HG02970 (cell line): ENCODE data around the gene PRPF31.
A peak's percentile ranks its signal among the peaks of the same experiment; 100 is the strongest.
"Not testable (repeated sequence)": the region's sequence is repeated elsewhere in the genome, so short reads cannot be mapped to it uniquely, and the experiment has no call there.

Experiments used
- ATAC-seq: cut with Tn5 transposase; IDR thresholded peaks from one replicate; pipeline ENCODE4 v1.9.1; 2021; ENCODE audit warnings: mild to moderate bottlenecking, moderate library complexity, moderate number of reproducible peaks; ENCODE audit not compliant: unreplicated experiment, low FRiP score

The PRPF31 gene, protein sequence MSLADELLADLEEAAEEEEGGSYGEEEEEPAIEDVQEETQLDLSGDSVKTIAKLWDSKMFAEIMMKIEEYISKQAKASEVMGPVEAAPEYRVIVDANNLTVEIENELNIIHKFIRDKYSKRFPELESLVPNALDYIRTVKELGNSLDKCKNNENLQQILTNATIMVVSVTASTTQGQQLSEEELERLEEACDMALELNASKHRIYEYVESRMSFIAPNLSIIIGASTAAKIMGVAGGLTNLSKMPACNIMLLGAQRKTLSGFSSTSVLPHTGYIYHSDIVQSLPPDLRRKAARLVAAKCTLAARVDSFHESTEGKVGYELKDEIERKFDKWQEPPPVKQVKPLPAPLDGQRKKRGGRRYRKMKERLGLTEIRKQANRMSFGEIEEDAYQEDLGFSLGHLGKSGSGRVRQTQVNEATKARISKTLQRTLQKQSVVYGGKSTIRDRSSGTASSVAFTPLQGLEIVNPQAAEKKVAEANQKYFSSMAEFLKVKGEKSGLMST

DNA sequence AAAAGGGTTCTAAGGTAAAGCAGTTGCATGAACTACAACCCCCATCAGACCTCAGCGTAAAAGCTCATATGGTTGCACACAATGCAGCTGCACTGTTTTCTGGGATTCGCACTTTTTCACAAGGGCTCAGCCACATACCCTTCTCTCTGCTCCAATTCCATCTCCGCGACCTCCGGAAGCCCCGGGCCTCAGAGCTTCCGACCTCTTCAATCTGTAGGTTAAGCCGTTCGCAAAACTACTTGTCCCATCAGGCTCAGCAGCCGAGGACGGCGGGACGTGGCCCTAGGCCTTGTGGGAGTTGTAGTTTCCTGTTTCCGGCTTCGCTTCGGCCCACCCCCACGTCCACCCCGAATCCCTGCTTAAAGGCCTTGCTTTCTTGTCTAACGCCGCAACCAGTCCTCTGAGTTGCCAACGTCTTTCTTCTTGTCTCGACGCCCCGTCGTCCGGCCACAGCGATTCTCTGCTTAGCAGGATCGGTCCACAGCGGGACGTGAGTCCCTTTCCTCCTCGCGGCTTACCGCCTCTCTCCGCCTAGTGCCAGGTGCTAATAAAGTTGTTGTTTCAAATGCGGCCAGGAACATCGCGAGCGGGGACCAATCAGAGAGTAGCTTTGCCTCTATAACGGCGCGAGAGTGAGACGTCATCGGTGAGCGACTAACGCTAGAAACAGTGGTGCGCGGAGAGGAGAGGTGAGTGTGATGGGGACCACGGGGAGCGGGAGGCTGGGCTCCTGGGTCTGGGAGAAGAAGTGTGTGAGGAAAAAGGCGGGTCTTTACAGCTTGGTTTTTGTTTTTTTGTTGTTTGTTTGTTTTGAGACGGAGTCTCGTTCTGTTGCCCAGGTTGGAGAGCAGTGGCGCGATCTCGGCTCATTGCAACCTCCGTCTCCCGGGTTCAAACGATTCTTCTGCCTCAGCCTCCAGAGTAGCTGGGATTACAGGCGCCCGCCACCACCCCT is at the start of gene PRPF31, which contains the start of gene TFPT:
Gene PRPF31, plus strand, starts transcription at position 646 of the 955 bp plus-strand sequence. CDS start 2,525 bp downstream, outside the sequence.
Gene TFPT, minus strand, starts transcription at position 549 of the 955 bp plus-strand sequence. Its CDS starts 388 bp downstream, at position 161.
- ATAC-seq = peak; percentile 80

DNA sequence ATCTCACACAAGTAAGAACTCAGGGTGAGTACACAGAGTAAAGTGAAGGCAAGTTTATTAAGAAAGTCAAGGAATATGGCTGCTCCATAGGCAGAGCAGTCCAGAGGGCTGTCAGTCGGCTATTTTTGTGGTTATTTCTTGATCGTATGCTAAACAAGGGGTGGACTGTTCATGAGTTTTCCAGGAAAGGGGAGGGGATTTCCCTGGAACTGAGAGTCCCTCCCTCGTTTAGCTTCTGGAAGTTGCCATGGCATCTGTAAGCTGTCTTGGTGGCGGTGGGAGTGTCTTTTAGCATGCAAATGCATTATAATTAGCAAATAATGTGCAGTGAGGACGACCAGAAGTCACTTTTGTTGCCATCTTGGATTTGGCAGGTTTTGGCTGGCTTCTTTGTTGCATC is 46.1 kb upstream of the PRPF31 start:
- ATAC-seq = no peak

DNA sequence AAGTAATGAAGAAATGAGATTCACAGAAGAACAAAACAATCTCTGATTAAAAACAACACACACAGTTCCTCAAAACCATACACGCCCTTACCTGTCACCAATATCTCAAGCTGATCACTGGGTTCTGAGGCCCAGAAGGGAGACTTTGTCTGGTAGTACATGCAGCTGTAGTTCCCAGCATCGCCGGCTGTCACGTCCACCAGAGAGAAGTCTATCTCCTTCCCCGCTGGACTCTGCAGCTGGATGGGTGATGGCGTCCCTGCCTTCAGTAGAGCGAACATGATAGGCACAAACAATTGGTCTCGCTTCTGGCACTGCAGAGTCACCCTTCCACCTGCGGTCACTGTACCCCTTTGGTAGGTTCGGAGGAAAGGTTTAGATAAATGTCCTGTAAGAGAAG is 41.7 kb upstream of the PRPF31 start:
- ATAC-seq = no peak

DNA sequence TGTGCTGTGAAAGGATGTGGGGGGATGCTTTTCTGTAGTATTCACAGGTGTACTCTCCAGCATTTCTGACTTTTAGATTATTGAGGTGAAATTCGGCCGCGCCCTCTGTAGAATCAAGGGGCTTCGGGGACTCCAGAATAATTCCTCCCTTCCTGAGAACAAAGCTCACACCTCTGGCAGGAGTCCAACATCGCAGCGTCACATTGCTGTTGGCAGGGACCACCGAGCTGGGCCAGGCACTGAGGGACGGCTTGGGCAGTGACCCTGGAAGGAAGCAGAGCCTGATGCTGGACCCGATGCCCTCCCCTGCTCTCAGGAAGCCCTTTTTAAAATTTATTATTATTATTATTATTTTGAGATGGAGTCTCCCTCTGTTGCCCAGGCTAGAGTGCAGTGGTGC is 40.7 kb upstream of the PRPF31 start:
- no peak for ATAC-seq

DNA sequence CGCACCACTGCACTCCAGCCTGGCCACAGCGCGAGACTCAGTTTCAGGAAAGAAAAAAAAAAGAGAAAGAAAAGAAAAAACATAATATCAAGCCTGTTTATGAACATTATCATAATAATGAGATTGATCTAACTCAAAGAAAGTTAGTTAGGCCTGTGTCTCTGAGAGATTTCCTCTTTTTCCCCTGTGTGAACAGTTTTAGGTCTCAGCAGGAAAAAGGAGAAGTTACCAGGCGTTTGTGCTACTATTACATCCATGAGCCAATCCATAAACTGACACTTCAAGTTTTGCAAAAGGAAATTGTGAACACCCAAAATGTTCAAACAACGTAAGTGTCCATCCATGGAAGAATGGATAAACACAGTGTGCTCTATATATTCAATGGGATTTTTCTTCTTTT is 38.2 kb upstream of the PRPF31 start:
- no peak for ATAC-seq

DNA sequence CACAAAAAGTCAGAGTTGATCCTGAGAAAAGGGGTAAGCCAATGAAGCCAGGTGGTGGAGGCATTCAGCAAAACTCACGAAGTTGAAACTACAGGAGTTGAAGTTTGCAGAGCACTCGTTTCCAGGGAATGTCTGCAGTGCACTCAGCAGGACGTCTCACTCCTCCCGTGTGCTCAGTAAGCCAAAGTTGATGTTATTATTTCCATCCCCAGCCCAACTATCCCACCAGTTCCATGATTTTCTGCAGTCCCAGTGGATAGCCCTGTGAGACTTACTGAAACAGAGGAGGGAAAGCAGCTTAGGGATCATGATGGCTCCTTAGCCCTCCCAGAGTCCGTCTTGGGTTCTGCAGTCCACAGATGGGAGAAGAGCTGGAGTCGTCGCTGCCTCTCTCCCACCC is 34.5 kb upstream of the PRPF31 start, which contains the start of gene TARM1:
Gene TARM1, minus strand, starts transcription at position 334 of the 400 bp plus-strand sequence. Its CDS starts 25 bp downstream, at position 309.
- ATAC-seq = no peak

DNA sequence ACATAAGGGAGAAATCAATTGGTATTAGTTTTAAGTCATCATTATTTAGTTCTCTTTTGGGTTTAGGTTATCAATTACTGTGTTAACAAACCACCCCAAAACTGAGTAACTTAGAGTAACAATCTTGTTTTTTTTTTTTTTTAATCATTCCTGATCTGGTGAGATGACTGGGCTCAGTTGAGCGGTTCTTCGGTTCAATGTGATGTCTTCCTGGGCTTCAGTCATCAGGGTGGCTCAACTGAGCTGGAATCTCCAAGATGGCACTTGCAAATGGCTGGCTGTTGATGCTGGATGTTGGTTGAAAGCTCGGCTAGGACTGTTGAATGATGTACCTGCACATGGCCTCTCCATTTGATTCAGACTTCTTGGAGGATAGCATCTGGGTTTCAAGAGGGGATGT is 31.1 kb upstream of the PRPF31 start:
- no peak for ATAC-seq

DNA sequence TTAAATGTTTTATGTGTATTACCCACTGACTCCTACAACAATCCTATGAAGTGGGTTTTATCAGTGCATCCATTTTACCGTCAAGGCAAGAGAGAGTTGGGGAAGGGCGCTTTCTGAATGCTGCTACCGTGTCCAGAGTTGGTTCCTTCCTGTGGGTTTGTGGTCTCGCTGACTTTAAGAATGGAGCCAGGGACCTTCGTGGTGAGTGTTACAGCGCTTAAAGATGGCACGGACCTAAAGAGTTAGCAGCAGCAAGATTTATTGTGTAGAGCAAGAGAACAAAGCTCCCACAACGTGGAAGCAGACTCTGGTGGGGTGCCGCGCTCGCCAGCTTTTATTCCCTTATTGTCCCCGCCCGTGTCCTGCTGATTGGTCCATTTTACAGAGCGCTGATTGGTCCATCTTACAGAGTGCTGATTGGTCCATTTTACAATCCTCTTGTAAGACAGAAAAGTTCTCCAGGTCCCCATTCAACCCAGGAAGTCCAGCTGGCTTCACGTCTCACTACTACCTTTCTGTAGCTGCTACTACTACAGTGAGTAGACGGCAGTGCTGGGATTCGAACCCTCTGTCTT is 21.0 kb upstream of the PRPF31 start:
- no peak for ATAC-seq

DNA sequence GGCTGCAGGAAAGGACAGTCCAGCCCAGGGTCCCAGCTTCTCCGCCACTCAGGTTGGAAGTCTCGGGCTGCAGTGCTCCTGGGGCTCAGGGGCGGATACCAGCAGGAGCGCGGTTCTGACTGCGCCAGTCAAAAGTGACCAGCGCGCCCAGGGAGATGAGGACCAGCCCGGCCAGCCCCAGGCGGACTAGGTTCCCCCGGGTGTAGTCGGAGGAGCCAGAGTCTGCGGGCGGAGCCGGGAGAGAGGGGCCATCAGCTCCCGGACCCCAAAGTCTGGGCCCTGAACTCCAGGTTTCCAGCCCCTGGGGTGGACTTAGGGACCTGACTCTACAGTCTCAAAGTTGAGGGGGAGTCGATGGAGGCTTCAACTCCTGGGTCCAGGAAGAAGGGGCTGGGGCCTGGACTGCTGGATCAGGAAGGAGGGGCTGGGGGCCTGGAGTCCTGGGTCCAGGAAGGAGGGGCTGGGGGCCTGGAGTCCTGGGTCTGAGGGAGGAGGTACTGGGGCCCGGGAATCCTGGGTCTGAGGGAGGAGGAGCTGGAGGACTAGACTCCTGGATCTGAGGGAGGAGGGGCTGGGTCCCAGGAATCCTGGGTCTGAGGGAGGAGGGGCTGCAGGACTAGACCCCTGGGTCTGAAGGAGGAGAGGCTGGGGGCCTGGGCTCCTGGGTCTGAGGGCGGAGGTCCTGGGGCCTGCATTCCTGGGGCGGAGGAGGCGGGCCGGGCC is 20.3 kb upstream of the PRPF31 start:
- no peak for ATAC-seq

DNA sequence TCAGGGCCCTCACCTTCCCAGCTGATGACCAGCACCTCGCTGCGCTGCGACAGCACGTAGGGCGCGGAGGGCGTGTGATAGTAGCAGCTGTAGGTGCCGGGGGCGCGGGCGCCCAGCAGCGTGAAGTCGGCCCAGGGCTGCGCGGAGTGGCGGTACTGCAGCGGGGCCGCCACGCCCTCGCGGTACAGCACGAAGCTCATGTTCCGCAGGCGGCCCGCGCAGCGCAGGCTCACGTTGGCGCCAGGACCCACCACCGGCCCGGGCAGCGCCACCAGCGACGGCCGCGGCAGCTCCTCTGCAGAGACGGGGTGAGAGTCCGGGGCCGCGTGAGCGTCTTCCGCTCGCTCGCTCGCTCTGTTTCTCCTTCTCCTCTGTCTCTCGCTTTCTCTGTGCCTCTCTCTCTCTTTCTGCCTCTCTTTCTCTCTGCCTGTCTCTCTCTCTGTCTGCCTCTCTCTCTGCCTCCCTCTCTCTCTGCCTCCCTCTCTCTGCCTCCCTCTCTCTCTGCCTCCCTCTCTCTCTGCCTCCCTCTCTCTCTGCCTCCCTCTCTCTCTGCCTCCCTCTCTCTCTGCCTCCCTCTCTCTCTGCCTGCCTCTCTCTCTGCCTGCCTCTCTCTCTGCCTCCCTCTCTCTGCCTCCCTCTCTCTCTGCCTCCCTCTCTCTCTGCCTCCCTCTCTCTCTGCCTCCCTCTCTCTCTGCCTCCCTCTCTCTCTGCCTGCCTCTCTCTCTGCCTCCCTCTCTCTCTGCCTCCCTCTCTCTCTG is 19.5 kb upstream of the PRPF31 start:
- ATAC-seq = not testable (repeated sequence)

DNA sequence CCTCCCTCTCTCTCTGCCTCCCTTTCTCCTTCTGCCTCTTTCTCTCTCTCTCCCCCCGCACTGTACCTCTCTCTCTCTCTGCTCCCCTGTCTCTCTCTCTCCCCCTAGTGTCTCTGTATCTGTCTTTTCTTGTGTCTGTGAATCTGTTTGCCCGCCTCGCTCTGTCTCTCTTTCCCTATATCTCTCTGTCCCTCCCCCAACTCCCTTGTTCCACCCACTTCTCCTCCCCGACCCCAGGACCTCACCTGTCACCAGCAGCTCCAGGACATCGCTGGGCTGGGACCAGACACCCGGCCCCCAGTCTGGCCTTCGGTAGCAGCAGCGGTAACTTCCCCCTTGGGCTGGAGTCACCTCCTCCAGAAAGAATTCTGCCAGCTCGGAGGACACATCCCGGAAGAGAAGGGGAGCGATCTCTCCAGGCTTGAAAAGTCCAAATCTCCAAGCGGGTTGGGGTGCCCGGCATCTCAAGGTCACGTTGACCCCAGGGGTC is 18.9 kb upstream of the PRPF31 start:
- no peak for ATAC-seq

DNA sequence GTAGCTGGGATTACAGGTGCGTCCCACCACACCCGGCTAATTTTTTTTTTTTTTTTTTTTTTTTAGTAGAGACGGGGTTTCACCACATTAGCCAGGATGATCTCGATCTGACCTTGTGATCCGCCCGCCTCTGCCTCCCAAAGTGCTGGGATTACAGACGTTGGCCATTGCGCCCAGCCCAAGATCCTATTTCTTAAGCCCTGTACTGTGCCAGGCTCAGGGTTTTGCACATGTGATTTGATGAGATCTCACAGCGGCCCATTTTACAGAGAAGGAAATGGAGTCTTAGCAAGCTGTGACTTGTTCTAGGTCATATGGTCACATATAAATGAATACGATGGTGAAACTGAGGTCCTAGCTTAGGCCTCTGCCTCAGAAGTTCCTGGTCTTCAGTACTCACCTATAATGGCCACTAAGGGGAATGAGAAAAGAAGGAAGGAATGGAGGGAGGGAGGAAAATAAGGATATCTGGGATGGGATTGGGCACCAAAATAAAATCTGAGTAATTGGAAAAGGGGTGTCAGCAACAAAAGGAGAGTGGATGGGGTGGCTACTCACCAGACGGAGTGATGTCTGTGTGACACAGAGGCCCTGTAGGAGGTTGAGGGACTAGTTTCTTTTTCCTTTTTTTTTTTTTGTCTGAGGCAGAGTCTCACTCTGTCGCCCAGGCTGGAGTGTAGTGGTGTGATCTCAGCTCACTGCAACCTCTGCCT is 16.2 kb upstream of the PRPF31 start:
- no peak for ATAC-seq

DNA sequence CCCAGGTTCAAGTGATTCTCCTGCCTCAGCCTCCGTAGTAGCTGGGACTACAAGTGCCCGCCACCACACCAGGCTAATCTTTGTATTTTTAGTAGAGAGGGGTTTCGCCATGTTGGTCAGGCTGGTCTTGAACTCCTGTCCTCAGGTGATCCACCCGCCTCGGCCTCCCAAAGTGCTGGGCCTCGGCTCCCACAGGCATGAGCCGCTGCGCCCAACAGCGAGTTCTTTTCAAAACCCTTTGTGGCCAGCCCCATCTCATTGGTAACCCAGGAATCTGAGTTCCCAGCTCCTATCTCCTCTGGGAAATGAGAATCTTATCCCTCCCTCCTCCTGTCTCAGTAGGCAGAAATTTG is 15.7 kb upstream of the PRPF31 start:
- ATAC-seq = not testable (repeated sequence)

DNA sequence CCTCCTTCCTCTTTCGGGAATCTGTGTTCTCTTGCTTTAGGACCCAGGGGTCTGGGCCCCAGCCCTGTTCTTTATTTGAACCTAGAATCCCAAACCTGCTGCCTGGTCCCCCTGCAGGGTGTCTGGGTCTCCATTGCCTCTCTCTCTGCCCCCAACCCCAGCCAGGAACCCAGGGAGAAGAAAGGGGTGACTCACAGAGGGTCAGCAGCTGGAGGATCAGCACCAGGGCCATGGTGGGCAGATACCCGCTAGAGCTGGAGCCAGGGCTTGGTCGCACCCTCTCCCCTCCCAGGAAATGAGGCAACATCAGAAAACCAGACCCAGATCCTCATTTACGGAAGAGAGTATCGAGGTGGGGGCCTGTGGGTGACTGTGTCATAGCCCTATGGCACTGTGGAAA is 15.0 kb upstream of the PRPF31 start, which contains the start of gene OSCAR:
Gene OSCAR, minus strand, starts transcription at position 243 of the 400 bp plus-strand sequence. Its CDS starts 11 bp downstream, at position 232.
- no peak for ATAC-seq

DNA sequence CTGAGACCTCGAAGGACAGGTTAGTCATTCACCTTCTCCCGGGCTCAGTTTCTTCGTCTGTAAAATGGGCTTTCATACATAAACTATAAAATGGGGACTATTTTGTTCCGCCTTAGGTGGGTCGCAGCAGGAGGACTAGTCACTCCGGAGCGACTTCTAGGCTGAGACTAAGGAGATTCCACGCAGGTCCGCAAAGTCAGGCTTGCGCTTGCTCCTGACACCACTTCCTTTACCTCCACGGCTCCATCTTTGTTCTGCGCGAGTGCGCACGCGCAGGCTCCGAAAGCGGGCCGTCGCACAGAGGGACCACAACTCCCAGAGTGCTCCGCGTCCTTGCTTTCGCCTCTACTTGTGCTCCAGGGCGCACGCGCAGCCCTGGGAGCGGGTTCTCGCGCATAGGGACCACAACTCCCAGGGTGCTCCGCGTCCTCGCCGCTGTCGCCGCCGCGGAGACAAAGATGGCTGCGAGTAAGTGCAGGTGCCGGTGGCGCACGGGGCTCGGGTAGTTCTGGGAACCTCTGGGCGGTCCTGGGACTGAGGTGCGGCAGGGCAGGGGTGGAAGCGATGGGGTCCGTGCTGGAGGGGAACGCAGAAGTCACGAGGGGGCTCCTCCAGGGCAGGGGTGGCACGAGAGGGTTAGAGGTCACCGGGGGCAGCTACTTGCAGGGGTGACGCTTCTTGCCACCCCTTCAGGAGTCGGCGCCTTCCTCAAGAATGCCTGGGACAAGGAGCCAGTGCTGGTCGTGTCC is 13.0 kb upstream of the PRPF31 start, which contains the start of gene NDUFA3:
Gene NDUFA3, plus strand, starts transcription at position 435 of the 749 bp plus-strand sequence. Its CDS starts 24 bp downstream, at position 459.
- peak; percentile 96 for ATAC-seq

DNA sequence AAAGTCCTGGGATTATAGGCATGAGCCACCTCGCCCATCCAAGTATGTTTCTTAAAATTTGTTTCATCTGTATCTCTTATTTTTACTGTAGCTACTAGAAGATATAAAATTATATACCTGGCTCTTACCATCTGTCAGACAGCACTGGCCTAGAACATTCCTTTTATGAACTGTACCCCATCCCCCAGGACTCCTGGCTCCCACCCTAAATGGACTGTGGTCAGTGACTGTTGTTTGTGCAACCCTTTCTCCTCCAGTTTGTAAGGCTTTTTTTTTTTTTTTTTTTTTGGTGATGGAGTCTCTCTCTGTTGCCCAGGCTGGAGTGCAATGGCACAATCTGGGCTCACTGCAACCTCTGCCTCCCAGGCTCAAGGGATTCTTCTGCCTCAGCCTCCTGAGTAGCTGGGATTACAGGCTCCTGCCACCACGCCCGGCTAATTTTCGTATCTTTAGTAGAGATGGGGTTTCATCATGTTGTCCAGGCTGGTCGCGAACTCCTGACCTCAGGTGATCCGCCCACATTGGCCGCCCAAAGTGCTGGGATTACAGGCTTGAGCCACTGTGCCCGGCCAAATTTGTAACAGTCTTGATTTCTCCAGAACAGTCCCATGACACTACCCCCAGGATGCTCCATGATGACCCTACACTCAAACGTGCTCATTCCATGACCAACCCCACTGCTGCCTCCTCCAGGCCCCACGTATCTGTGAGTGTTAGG is 10.4 kb upstream of the PRPF31 start:
- ATAC-seq = no peak

DNA sequence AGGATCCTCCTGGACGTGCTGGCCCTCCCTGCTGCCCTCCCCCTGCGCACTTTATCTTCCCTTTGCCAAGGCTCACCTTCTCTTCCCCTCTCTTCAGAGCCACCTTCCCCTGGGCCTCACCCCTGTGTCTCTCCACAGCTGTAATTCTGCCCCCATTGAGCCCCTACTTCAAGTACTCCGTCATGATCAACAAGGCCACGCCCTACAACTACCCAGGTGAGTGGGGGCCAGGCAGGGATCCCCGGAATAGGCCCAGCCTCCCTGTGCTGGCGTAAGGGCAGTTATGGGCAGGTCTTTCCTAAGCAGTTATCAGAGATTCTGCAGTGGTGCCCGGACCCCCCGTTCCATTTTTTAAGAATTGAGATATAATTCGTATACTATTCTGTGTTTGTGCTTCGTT is 9.8 kb upstream of the PRPF31 start:
- no peak for ATAC-seq
